Stimulated activated CD4-positive, alpha-beta T cell treated with anti-CD3 and anti-CD28 coated beads, Interleukin-12 subunit alpha, Interleukin-12 subunit beta, amount 100 ng/mL, for 48 hours (primary cell): ENCODE results near the gene SERPINB4.

ENCODE experiments used
- DNase-seq, 3 donors: peaks; one replicate each; pipeline ENCODE4 v3.0.0-alpha.2; 2020; ENCODE audit warnings: low read depth in 2 of 3, low spot score in 1 of 3

SERPINB4 gene

DNA sequence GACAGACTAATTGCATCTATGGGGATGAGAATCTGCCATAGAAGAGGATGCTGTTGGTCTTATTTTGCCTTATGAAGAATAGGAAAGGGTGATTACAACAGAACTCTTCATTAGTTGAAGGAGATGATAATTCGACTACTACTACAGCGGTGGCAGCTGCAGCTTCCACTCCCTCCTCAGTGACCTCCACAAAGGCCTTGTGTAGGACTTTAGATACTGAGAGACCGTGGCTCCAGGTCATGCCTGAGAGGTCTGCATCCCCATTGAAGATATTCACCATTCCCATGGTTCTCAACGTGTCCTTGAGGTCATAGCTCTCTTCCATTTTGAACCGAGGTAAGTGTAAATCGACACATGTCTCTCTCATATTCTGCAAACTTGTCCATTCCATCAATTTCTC is 6.4 kb downstream of the SERPINB4 start:
- no peak for DNase-seq

DNA sequence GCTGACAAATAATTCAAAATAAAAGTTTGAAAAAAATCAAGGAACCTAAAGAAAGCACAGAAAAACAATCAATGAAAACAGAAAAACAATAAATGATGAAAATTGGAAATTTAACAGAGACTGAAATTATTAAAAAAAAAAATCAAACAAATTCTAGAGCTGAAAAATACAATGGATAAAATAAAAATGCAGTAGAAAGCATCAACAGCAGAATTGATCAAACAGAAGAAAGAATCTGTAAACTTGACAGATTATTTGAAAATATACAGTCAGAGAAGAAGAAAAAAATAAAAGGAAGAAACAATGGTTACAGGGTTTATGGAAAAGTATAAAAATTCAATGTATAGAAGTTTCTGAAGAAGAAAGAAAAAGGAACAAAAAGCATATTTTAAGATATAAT is 16.2 kb downstream of the SERPINB4 start:
- DNase-seq = no peak

DNA sequence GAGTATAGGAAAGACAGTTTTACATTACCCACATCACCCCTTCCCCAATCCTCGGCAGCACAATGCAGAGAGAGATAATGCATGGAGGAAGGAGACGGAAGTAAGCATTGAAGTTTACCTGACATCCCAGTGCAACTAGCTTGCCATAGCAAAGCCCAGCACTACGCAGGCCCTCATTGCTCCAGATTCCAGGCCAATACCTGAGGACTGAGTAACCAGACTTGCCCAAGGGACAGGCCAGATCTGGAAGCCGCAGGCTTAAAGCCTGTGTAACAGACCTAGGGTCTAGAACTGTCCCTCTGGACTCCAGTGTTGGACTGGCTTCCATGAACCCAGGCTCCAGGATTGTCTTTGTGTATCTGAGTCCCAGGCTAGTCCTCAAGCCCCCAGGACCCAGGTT is 17.6 kb downstream of the SERPINB4 start:
- no peak for DNase-seq

DNA sequence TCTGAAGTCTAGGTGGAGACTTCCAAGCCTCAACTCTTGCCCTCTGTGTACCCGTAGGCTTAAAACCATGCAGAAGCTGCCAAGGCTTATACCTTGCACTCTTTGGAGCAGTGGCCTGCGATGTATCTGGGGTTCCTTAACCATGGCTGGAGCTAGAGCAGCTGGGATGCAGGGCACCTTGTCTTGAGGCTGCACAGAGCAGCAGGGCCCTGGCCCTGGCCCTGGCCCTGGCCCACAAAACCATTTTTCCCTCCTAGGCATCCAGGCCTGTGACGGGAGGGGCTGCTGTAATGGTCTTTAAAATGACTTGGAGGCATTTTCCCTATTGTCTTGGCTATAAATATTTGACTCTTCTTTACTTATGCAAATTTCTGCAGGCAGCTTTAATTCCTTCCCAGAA is 19.2 kb downstream of the SERPINB4 start:
- DNase-seq = no peak

DNA sequence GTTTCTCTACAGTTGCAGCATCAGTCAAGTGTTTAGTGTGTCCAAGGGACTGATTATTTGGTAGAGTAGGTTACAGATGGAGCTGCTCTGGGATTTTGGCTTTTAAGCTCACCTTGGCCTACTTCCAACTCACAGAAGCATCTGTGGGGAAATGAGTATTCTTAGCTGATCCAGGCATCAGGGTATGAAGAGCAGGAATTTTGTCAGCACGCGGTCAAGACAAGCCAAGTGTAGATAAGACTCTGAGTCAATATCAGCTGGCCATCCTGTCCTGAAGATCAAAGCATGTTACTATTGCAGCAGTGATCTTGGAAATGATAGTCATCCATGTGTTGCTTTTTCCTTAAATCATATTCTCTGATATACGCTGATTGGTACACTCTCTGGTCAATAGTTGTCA is 24.4 kb downstream of the SERPINB4 start:
- no peak for DNase-seq

DNA sequence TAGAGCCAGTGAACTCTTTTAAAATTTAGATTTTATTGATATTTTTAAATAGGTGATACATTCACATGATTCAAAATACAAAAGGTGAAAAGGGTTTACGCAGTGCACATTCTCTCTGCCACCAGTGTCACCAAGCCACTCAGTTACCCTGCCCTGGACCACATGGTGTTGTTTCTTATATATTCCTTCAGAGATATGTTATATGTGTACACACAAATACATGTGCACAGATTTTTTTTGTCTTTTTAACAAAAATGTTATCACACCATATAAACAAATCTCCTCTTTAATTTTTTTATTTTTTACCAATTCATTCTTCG is 26.2 kb downstream of the SERPINB4 start:
- no peak for DNase-seq

DNA sequence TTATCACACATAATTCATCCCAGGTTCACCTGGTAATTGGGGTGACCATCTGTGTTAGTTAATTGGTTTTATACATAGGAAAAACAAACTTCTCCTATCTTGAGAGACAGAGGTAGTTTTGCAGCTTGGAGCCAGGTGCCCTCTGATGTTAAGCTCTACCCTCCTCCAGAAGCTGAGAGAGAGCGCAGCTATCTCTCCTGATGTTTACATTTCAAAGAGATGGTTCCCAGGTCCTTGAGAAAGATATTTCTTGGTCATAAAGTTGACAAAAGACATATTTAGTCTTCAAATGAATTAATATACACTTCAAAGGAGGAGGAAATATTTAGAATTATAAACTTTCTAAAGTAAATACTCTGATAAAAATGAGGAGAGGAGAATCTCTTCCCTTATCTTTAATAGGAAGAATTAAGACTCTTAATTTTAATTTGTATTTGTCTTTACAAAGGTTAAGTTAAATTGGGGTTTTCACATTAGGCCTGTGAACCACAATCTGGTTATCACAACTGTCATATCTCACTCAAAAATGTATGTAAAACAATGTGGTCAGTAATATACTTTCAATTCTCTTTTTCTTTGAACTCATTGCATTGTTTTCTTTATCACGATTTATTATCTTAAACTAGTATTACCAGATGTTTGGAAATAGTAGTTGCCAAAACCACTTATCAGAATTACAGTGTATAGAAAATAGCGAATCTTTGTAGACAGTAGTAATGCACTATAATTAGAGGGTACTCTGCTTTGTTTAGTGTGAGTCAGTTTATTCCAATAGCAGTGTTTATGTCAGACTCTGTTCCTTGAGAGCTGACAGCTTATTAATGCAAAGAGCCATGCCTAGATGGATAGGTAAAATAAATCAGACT is 26.8 kb downstream of the SERPINB4 start:
- no peak for DNase-seq

DNA sequence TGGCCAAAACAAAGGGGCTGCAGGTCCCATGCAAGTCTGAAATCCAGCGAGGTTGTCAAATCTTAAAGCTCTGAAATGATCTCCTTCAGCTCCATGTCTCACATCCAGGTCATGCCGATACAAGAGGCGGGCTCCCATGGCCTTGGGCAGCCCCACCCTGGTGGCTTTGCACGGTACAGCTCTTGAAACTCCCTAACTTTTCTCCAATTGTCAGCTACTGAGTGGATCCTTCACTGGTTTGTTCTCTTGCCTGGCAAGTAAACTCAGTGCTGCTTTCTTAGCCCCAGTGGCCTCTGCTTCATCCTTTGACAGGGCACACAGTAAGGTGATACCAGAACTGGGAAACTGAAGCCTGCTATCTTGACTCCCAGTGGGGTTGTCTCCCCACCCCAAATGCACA is 30.6 kb downstream of the SERPINB4 start:
- DNase-seq = no peak

DNA sequence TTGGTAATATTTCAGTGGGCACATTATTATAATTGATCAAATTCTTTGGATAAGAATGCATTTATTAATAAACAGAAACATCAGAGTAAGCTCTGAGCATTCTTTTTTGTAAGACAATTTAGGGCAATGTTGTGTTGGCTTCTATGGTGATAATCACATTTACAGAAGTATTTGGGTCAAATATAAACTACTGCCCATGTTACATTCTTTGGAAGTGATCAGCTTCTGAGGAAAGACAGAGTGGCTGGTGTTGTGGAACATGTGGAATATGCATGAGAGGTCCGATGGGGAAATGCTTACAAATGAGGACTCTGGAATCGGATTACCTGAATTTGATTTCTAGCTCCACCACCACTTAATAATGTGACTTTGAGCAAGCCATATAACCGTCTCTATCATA is 37.5 kb downstream of the SERPINB4 start:
- no peak for DNase-seq

DNA sequence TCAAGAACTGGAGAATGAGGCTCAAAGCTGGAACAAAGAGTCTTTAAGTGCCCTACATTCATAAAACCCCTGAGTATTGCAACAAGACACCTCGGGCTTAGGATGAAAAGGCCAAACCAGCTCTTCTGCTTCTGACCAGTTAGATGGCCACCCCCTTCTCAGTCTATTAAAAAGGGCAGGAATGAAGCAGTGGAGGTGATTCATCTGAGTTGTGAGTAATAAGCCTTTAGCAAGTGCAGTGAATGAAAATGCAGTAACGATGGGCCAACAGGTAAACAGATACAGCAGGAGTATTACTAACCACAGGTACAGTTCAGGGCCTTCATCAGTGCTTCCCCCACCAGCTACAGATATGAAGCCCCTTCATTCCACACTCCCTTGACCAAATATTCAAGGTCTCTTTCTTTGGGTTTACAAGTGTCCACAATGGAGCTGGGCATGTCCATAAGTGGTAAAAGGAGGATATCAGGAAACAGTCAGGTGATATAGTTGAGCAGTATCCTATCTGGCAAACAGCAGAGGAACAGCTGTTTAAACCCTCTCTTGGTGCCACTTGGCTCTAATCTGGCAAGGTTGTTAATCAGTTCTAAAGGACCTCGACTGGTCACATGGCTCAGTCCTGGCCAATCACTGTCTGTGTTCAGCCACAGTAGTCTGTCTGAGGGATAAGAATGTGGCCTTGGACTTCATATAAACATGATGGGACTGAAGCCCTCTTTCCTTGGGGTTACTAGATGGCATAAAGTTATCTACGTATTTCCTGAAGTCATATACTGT is 39.1 kb downstream of the SERPINB4 start:
- no peak for DNase-seq

DNA sequence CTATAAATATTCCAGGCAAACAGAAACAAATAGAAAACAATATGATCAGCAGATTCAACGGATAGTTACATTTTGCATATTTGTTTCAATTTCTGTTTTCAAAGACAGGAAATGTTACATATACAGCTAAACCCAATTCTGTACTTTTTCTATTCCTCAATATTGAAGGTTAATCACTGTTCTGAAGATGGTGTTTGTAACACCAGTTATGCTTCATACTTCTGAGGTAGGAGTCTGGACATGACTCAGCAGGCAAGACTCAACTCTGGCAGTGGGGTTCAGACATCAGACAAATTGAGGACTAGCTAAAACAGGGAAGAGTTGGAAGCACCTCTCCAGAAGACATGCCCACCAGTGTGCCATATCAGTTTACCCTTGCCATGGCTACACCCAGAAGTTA is 40.3 kb downstream of the SERPINB4 start:
- DNase-seq = no peak

DNA sequence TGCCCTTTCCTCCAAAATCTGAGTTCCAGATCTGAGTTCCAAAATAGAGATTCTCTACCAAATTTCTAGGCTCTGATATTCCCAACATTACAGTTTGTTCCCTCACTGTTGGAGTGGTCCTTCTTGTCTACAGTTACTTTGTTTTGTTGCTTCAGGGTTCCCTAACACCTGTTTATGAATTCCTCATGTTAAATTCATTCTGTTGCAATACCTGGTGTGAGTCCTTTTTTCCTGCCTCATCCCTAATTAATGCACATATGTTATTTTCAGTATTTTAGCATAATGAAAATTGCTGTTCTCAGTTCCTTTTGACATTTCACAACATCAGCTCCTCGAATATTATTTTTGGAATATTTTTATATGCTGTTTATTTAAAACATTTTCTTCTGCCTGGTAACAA is 40.7 kb downstream of the SERPINB4 start:
- DNase-seq = no peak

DNA sequence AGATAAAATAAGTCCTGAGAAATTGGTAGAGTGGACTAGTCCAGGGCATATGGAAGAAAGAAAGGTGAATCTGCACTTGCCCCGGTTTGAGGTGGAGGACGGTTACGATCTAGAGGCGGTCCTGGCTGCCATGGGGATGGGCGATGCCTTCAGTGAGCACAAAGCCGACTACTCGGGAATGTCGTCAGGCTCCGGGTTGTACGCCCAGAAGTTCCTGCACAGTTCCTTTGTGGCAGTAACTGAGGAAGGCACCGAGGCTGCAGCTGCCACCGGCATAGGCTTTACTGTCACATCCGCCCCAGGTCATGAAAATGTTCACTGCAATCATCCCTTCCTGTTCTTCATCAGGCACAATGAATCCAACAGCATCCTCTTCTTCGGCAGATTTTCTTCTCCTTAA is 47.1 kb downstream of the SERPINB4 start:
- DNase-seq = no peak

DNA sequence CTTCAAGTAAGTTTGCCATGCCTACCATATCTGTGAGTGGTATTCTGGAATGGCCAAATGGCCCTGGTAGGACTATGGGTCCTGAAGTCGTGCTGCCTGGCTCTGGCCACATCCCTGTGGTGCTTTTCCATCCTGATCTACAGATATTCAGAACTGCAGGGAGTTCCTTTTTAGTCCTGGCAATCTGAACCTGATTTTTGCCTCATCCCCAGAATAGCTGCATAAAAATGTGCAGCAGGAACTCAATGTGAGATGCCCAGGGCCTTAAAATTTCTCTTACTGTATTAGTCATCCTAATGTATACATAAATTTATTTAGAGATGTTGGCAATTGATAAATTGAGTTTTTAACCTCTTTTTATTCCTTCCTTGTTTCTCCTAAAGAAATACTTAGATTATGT is 51.6 kb downstream of the SERPINB4 start:
- no peak for DNase-seq

DNA sequence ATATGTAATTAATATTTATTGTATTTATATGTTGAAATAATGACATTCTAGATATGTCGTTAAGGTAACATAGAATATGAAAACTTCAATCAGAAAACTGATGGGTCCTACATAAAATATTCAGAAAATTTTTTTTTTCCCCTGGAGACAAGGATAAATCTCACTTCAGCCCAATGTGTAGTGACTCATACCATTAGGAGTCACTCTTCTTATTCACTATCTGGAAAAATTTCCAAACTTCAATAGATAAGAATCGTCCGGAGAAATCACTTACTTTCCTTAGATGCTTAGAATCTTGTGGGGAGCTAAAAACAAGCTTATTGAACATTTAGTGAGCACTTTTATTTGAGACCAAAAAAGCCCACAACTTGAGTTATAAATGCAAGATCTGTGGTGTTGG is 52.3 kb downstream of the SERPINB4 start:
- DNase-seq = no peak

DNA sequence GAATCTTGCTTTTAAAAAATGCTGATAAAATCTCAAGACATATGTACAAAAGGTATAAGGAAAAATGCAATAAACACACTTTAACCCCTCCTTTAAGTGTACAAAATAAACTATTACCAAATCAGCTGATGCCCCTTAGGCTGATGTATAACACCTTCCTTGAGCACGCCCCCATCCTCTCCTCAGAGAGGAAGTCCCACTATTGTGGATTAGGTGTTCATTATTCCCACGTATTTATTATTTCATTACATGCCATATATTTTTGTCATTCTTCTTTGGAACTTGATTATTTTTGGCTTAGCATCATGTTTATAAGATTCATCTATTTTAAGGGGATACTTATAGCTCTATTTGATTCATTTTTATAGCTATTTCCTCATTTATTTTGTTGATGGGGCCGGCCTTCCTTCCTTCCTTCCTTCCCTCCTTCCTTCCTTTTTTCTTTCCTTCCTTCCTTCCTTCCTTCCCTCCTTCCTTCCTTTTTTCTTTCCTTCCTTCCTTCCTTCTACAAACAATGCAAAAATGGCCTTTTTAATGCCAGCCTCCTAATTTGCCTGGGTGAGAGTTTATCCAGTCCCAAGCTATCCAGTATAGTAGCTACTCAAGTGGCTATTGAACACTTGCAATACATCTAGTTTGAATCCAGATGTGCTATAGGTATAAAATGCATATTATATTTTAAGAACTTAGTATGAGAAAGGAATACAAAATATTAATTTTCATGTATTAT is 52.9 kb downstream of the SERPINB4 start:
- DNase-seq = no peak

DNA sequence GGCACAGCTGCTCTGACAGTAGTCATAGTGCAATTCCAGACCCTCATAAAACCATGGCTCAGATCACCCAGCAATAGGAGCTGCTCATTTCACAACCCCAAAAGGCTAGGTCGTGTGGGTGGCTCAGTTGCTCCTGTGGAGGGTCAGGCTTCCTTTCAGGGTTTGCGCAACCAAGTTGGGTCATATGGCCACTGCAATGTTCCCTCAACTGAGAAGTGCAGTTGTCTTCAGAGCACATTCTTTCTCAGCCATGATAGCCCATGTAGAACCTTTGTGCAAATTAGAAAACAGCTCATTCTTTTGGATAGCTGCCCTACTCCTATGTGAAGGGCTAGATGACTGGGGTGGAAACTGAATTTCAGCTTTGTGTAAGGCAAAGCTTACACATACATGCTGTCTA is 53.7 kb downstream of the SERPINB4 start:
- DNase-seq = no peak

DNA sequence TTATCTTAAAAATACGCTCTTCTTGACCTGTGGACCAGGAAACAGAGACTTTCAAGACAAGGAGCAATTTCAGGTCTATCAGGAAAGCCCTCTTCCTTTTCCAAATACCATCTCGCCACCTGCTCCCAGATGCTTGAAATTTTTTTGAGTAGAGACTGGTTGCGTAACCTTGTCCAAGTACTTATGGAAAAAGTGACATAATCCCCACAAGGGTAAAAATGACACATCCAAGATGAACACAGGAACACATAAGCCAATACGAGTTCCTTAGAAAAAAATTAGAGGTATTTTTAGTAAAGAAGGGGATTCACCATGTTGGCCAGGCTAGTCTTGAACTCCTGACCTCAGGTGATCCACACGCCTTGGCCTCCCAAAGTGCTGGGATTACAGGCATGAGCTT is 55.1 kb downstream of the SERPINB4 start:
- no peak for DNase-seq
